Activated T-cell treated with anti-CD3 and anti-CD28 coated beads for 24 hours (primary cell): ENCODE data around the gene CHPF.

Source experiments
- DNase-seq: peaks from one replicate; pipeline ENCODE4 v3.0.0-alpha.2; 2020; ENCODE audit warnings: low read depth

The CHPF gene

DNA sequence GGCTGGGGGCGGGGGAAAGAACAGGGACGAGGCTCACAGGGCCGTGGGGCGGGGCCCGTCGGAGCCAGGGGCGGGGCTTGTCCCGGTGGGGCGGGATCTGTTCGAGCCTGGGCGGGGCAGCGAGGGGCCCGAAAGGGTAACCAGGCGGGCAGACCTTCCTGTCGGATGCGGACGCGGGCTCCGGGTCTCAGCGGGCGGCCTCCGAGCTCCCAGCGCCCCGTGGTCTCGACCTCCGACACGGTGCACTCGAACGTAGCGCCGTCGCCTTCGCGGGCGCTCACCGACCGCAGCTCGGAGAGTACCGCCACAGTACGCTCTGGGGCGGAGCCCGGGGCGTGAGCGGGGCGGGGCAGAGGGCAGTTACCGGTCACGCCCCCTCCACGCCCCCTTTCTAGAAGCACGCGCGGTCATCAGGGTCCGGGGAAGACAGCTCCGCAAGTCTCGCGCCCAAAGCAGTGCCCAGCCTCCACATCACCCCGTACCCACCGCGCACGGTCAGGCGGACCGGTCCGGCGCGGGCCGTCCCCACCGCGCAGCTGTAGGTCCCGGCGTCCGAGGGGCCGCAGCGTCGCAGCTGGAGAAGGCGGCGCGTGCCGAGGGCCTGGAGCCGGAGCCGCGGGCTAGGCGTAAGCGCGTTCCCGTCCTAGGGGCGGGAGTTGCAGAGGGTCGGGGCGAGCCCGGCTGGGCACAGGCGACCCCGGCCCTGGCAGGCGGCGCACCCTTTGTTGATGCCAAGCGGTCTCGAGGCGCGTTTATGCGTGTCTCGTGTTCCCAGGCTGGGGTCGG lies 9.0 kb upstream of the CHPF start:
- peak; percentile 73 for DNase-seq

DNA sequence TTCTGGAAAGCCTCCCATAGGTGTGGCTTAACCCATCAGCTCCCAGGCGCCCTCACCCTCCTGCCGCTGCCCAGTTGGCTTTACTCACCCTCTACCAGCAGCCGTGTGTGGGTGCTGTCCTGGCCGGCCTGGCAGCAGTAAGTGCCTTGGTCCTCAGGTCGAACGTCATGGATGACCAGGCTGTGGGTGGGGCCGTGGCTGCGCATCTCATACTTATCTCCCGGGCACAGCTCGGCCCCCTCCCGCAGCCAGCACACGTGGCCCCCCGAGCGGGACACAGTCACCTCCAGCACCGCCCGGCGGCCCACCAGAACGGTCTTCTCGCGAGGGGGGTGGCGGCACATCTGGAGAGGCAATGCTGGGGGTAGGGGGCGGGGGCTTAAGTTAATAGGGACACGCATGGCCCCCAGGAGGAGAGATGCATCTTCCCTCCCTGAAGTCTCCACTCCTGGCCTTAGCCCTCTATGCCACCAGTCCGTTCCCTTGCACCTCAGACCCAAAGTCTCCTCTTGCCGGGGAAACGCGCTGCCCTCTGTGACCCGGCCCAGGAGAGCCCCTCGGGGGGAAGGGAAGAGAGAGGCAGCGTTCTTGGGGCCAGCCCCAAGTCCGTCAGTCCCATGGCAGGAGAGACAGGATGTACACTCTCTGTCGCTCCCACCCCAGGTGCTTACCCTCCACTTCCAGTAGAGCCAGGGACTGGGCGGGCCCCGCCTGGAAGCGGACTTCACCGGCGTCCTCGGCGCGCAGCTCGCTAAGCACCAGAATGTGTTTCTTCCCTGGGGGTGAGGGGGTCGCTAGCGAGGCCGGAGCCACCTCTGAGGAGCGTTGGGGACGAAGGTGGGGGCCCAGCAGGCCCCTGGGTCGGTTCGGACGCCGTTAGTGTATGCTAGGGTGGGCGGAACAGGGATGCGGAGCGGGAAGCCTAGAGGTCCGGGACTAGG lies 8.1 kb upstream of the CHPF start:
- no peak for DNase-seq

DNA sequence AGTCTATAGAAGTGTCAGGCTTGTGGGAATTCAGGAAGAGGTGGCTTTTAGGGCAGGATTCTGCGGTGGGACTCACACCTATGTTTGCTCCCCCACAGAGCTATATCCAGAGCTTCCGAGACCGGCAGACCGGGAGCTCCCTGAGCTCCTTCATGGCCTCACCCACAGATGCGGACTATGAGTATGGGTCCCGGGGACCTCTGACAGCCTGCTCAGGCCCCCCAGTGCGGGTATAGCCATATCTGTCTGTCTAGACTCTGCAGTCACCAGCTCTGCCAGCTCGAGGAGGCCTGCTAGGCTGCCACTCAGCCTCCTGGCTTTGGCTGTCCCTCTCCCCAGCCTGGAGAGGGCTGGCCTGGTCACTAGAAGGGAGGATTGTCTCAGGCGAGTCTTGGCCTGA lies 6.0 kb upstream of the CHPF start:
- DNase-seq, result no peak

DNA sequence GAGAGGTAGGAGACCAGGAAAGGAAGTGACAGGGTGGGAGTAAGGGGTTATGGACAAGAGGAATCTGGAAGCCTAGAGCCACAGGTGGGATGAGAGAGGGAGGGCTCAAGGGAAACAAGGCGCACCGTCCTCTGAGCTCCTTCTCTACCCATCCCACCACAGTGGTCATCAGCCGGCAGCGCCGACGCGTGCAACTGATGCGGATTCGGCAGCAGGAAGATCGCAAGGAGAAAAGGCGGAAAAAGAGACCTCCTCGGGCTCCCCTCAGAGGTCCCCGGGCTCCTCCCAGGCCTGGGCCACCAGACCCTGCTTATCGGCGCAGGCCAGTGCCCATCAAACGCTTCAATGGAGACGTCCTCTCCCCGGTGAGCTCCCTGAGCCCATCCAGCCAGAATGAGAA lies 5.4 kb upstream of the CHPF start:
- no peak for DNase-seq

DNA sequence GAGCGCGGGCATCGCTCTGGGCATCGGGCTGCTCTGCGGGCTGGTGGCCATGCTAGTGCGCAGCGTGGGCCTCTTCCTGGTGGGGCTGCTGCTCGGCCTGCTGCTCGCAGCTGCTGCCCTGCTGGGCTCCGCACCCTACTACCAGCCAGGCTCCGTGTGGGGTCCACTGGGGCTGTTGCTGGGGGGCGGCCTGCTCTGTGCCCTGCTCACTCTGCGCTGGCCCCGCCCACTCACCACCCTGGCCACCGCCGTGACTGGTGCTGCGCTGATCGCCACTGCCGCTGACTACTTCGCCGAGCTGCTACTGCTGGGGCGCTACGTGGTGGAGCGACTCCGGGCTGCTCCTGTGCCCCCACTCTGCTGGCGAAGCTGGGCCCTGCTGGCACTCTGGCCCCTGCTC lies 4.0 kb upstream of the CHPF start:
- no peak for DNase-seq

DNA sequence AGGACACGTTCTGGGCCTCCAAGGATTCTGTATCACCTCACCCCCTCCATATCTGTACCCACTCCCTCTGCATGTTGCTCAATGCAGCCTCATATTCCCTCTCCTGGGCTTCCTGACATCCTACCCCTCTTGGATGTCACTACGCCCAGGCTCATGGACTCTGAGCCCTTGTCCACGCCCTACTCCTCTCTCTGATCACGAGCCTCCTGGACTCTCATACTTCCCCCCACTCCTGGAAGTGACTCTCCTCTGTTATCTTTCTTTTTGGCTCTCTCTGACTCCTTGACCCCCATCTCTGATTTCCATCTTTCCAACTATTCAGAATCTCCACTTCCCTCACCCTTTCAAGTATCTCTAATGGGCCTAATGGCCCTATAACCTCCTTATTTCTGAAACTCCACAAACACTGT lies 2.3 kb upstream of the CHPF start:
- DNase-seq, result no peak

DNA sequence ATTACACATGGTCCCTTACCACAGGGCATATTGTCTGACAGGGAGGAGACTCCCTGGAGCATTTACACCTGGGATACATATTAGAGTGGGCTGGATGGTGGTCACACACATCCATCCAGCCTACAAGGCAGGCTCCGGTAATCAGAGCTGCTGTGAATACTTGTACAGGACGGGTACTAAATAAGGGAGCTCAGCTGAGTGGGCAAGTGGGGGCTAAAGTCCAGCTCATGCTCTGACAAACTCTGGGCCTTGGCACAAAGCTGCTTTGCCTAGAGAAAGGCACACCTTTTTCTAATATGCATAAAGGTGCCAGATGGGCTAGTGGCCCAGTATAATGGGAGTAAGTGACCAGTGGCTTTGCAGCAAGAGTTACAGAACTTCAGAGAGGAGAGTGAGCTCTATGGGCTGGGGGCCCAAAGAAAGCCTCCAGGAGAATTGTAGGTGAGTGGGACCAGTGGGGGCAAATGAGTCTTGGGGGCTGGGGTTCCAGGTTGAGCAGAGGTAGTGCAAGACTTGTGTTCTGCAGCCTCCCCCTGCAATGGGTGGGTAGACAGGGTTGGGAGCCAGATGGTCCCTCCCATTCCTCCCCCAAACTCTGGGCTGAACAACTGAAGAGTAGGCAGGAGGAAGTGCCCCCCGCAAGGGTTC lies 1.8 kb upstream of the CHPF start:
- no peak for DNase-seq

DNA sequence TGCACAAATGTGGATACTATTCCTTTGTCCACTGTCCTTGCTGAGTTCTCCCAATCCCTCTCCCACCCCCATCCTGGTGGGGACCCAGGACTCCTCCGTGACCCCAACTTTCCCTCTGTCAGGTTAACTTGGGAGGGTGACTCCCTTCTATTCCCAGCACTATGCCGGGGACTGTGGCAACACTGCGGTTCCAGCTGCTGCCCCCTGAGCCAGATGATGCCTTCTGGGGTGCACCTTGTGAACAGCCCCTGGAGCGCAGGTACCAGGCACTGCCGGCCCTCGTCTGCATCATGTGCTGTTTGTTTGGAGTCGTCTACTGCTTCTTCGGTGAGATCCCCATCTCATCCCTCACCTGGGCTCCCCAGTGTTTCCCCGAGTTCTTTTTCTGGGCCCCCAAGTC lies 958 bp upstream of the CHPF start:
- no peak for DNase-seq

DNA sequence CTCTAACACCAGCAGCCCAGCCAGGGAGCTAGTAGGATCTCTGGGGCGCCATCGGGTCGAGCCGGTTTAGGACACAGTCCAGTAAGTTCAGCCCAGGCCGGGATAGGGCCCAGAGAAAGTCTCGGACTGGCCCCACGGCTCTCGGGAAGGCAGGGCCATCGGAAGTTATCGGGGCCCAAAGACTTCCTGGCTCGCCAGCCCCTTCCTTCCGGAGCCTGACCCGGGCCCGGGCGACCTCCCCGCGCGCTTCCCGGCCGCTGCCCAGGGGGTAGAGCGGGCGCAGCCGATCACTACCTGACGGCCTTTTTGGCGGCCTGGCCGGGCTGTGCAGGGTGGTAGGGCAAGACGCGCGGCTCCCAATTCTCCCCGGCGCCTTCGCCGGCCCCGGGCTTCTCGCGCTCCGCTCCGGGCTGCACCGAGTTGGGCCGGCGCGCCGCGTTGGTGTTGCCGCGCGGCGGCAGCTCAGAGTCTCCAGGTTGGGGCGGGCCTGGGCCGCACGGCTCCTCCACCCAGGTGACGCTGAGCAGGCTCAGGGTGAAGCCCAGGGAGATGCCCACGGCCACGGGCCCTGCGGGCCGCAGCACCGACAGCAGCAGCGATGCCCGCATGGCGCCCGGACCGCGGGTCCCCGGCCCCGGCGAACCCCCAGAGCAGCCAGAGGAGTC lies 546 bp downstream of the CHPF start:
- DNase-seq, result no peak

DNA sequence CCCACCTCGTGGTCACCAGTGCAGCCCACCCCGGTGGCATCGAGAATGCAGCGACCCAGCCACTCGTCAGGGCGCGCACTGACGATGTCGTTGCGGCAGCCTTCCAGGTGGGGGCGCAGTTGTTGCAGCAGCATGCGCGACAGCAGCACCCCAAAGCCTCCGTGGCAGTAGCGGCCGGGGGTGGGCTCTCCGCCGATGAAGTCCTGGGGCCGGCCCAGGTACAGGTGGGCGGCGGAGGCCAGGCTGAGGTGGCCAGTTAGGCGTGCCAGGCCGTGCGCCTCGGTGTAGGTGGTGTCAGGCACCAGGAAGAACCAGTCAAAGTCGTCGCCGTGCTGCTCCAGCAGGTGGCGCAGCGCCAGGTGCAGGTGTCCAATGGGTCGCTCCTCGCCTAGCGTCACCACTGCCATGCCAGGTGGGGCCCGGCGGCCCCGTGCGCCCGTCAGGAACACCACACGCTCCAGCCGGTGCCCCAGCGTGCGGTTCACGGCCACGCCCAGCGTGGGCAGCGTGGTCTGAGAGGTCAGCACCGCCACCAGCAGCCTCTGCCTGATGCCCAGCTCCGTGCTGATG lies 1.9 kb downstream of the CHPF start:
- DNase-seq, result peak; percentile 73

DNA sequence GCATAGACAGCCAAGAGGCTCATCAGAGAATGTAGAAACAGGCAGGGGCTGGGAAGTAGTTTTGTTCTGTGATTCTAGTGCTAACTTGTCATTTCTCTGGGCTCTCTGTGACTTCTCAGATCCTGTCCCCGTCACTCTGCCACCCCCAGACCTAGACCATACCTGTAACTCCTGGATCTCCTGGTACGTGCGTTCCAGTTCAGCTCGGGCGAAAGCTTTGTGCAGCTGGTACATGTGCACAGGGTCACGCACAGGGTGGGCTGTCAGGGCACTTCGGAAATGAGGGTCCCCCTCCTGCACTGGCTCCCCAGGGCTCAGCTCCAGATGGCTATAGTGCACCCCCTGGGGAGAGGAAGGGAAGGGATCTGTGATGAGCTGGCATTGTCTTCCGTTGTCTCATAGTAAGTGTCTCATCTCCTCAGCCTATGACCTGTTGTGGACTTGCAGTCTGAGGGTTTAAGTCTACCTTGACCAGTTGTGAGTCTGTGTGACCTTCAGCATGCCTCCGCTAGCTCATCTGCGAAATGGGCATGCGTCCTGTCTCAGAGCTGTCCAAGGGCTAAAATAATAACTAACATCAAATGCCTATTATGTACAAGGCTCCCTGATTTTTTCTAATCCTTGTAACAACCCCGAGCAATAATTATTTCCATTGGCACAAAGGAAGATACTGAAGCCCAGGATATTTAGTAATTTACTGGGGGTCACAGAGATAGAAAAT lies 2.7 kb downstream of the CHPF start:
- DNase-seq, result no peak

DNA sequence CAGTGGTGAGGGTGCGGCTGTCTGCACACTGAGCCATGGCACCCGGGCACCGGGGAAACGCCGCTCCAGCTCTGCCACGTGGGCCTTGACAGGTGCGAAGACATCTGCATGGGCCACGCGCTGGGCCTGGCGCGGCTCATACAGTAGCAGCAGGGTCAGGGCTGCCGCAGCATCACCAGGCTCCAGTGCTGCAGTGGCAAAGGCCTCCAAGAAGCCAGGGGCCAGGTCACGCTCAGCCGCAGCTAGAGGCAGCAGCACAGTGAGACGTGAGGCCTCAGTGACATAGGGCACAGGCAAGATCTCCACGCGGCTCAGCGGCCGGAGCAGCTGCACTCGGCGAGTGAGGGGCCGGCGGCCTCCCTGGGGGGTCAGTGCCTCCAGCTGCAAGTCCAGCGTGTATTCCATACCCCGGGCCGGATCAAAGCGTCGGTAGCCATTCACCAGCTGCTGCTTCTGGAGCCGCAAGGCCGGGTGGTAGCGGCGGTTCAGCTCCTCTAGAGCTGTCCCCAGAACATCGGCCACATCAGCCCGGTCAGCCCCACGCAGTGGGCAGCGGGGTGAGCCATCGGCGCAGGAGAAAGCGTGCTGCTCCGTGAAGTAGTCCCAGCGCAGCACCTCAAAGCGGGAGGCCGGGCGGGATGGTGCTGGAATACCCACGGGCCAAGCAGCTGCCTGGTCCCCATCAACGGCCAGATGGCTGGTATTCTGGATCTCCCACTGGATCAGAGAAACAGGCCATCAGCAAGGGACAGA lies 3.5 kb downstream of the CHPF start:
- DNase-seq, result no peak

DNA sequence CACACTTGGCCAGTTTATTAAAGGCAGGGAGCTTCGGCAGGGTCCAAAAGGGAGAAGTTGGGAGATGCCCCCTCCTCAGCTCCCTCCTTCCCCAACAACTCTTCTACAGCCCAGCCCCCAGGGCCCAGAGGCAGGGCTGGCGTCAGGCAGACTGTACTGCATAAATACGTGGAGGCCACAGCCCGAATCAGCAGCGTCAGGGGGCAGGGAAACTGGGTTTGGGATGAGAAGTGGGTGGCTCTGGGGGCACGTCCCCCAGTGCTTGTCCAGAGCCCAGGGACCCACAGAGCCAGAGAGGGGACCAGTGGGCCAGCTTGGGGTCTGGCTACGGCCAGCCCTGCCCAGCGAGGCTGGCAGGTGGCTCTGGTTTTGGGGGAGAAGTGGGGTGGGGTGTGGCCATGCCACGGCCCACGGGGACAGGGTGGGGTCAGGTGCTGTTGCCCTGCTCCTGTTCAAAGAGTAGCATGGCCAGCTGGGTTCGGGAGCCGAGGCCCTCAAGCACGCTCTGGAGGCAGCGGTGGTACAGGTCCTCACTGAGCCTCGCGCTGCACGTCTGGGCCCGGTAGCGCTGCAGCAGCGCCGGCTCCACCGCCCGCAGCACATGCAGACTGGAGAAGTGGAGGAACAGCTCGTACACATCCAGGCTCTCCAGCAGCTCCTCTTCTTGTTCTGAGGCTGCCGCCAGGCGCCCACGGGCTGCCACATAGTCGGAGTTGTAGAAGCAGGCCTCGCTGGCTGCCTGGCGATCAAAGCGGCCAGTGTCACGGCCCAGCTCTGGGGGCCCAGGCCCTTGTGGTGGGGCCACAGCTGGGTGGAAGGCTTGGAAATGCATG lies 4.4 kb downstream of the CHPF start:
- no peak for DNase-seq

DNA sequence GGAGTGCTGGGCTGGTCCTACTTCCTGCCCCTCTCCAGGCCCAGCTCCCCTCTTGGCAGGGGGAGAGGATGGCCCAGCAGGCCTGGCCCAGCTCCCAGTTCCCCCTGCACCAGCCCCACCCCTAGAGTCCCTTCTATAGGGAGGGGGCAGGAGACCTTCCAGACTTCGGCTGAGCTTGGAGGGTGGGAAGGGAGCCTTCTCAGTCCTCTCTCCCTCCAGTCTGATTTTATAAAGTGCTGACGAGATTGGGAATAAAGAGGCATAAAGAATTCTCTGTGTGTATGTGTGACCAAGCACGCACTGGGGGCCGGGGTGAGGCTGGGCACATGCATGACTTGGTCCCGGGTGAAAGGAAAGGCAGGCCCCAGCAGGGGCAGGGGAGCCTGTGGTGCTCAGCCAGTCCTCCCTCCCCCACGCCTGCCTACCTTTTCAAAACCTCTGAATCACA lies 5.1 kb downstream of the CHPF start:
- DNase-seq, result no peak

DNA sequence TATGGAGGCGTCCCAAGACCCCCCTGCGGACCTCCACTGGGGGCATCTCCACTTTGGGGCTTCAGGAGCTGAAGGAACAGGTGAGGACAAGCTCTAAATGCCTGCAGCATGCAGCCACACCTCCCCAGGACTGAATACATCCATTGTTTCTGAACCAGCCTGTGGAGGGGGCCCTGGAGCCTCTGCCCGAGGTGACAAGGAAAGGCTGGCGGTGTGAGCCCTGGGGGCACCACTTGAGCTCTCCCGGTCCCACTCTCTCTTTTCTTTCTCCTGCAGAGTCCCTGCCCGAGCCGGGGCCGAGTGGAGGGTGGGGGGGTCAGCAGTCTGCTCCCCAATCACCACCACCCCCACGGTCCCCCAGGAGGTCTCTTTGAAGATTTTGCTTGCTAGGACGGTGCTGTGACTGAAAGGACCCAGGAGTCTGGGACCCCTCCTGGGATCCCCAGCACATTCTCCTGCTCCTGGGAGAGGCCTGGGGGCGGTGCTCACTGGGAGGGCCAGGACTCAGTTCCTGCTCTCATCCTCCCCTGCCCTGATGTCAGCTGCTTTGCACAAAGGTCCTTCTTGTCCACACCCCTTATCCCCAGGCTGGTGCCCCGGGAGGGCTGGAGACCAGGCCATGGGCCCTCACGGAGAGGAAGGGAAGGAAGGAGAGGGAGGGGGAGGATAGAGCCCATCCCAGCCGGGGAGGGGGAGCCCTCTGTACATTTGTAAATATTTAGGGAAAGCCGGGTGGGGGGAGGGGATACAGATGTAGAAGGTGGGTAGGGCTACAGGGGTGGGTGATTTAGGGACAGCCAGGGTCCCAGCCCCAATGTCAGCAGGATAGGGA lies 5.7 kb downstream of the CHPF start:
- DNase-seq, result no peak

DNA sequence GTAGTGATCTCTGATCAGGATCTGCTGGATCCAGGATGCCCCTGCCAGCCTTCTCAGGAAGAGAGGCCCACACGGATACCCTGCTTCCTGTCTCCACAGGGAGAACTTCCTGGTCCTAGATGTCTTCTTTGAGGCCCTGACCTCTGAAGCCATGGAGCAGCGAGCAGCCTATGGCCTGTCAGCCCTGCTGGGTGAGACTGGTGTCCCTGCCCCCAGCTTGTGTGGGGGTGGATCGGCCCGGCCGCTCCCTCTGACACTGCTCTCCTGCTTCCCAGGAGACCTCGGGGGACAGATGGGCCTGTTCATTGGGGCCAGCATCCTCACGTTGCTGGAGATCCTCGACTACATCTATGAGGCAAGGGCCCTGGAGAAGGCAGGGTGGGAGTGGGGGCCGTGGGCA lies 6.6 kb downstream of the CHPF start:
- no peak for DNase-seq

DNA sequence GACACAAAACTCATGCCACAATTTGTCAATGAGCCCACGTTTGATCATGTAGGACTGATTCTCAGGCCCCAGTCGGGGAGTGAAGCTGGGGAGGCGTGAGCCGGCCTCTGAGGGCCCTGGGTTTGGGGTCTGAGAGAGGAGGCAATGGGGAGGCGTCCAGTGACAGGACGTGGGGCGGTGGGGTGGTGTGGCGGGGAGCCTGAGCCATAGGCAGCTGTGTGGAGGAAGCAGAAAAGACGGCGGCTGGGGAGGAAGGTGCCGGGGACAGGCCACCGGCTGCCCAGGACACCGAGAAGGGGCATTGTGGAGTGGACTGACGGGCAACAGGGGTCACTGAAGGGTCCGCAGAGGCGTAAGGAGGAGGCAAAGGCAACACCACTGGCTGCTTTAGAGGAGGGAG lies 7.2 kb downstream of the CHPF start:
- no peak for DNase-seq

DNA sequence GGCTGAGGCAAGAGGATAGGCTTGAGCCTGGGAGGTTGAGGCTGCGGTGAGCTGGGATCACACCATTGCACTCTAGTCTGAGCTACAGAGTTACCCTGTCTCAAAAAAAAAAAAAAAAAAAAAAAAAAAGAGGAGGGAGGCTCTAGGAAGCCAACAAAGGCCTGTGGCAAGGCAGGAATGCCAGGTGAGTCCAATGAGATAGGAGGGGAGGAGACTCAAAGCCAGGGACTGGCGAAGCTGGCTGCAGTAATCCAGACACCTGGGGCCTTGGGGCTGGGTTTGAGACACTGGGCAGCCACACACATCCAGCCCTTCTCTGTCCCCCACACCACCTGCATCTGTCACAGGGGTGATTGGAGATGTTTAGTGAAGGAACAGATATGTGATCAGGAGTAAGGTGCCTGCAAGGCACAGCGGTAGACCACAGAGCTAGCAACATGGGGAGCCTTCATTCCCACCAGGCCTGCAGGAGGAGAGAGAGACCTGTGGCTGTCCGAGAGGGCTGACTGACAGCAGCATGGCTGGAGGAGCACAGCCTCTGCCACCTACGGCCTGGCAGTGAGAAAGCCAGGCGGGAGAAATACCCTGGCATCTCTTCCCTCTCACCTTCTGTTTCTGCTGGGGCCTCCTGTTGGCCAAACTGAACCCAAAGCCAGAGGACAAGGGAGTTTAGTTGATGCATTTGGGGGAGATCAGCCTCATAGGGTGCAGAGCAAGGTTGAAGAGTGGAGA lies 9.5 kb downstream of the CHPF start:
- DNase-seq, result no peak
